ENCODE measurements around the gene RORB. TPM values are rescaled to one million over a fixed set of nuclear protein-coding genes. Genes with fewer than 3 reads are reported as not detected.

Gene RORB
- total RNA-seq, 6 experiments from 2014 or later = not detected

GRCh38 chr9:74478606-74479005 is 18.5 kb upstream of the RORB start:
- peaks cover 7% of the 10 kb centered on the region for H3K9me3 Mint-ChIP-seq
- no peak for TF ChIP-seq CTCF (IDR thresholded peaks at IDR 0.05)
- H3K4me3 Mint-ChIP-seq = no peak overlapping the region
- no peaks in the 10 kb centered on the region for H3K4me1 Mint-ChIP-seq (ENCODE audit: low read depth)
- H3K27ac Mint-ChIP-seq = no peak overlapping the region
- no peaks in the 10 kb centered on the region; the same call in 1 of the 2 replicates for H3K36me3 Mint-ChIP-seq (ENCODE audit: low read depth)
- no peak for DNase-seq
- H3K27me3 Mint-ChIP-seq (ENCODE audit: insufficient read depth) = no peaks in the 10 kb centered on the region

GRCh38 chr9:74479711-74480110 is 17.4 kb upstream of the RORB start:
- no peaks in the 10 kb centered on the region; the same call in 1 of the 2 replicates for H3K27me3 Mint-ChIP-seq (ENCODE audit: insufficient read depth)
- H3K4me1 Mint-ChIP-seq (ENCODE audit: low read depth) = no peaks in the 10 kb centered on the region
- H3K36me3 Mint-ChIP-seq (ENCODE audit: low read depth) = no peaks in the 10 kb centered on the region; the same call in 1 of the 2 replicates
- no peak for TF ChIP-seq CTCF (IDR thresholded peaks at IDR 0.05)
- H3K4me3 Mint-ChIP-seq = no peak overlapping the region
- H3K27ac Mint-ChIP-seq = no peak overlapping the region
- DNase-seq = no peak
- H3K9me3 Mint-ChIP-seq = peaks cover 7% of the 10 kb centered on the region

- H3K27me3 Mint-ChIP-seq (ENCODE audit: insufficient read depth) = peaks cover 3% of the 10 kb centered on the region
- no peaks in the 10 kb centered on the region for H3K4me1 Mint-ChIP-seq (ENCODE audit: low read depth)
- TF ChIP-seq CTCF (IDR thresholded peaks at IDR 0.05) = no peak
- no peaks in the 10 kb centered on the region for H3K9me3 Mint-ChIP-seq
- no peaks in the 10 kb centered on the region for H3K36me3 Mint-ChIP-seq (ENCODE audit: low read depth)
- no peak overlapping the region for H3K27ac Mint-ChIP-seq
- H3K4me3 Mint-ChIP-seq = no peak overlapping the region
- no peak for DNase-seq
Measured at GRCh38 chr9:74487395-74487794, 9.7 kb upstream of the RORB start.

- Mint-ChIP-seq H3K27me3 (ENCODE audit: insufficient read depth) (peaks cover 14% of the 10 kb centered on the region), H3K4me1 (ENCODE audit: low read depth) (peaks cover 15% of the 10 kb centered on the region), H3K27ac (no peak overlapping the region), H3K4me3 (no peak overlapping the region), H3K36me3 (ENCODE audit: low read depth) (no peaks in the 10 kb centered on the region), H3K9me3 (no peaks in the 10 kb centered on the region)
- TF ChIP-seq CTCF (IDR thresholded peaks at IDR 0.05) = no peak
- DNase-seq = no peak
Measured at GRCh38 chr9:74493512-74493911, 3.6 kb upstream of the RORB start.

GRCh38 chr9:74494490-74494889 is 2.6 kb upstream of the RORB start:
- H3K27me3 Mint-ChIP-seq (ENCODE audit: insufficient read depth) = peaks cover 21% of the 10 kb centered on the region
- DNase-seq = no peak
- no peak overlapping the region for H3K4me3 Mint-ChIP-seq
- H3K9me3 Mint-ChIP-seq = no peaks in the 10 kb centered on the region
- peaks cover 20% of the 10 kb centered on the region for H3K4me1 Mint-ChIP-seq (ENCODE audit: low read depth)
- no peak overlapping the region for H3K27ac Mint-ChIP-seq
- TF ChIP-seq CTCF (IDR thresholded peaks at IDR 0.05) = no peak
- H3K36me3 Mint-ChIP-seq (ENCODE audit: low read depth) = no peaks in the 10 kb centered on the region

GRCh38 chr9:74496406-74496805 is 729 bp upstream of the RORB start:
- peaks cover 31% of the 10 kb centered on the region for H3K27me3 Mint-ChIP-seq (ENCODE audit: insufficient read depth)
- H3K4me3 Mint-ChIP-seq = peak overlapping the region; percentile 88
- no peaks in the 10 kb centered on the region for H3K9me3 Mint-ChIP-seq
- TF ChIP-seq CTCF (IDR thresholded peaks at IDR 0.05) = no peak
- no peak overlapping the region for H3K27ac Mint-ChIP-seq
- H3K4me1 Mint-ChIP-seq (ENCODE audit: low read depth) = peaks cover 24% of the 10 kb centered on the region
- no peak for DNase-seq
- H3K36me3 Mint-ChIP-seq (ENCODE audit: low read depth) = no peaks in the 10 kb centered on the region

Measured in HFFc6 (cell line).